Measurements from ENCODE around the gene STRAP.

DNA sequence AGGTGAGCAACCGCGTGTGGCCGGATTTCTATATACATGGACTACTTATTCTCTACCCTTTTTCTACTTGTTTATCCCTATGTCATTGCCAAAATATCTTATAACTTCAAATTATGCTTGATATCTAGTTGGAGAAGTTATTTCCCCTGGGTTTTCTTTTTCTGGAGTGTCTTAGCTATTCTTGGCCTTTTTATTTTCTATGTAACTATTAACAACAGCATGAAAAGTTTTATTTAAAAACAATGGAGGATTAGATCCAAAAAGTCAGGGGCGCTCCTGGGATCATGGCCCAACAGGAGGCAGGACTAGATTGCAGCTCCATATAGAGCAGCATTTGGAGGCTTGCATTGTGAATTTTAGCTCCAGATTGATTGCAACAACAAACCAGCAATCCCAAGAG, 8.6 kb upstream of the STRAP start:
- no peak for TF ChIP-seq MXI1 (IDR thresholded peaks at IDR 0.05; ENCODE audit: borderline replicate concordance, low read depth, low read length)
- no peak for TF ChIP-seq RFX5 (IDR thresholded peaks at IDR 0.05; ENCODE audit: low read depth, low read length)
- TF ChIP-seq, protein P1, sequence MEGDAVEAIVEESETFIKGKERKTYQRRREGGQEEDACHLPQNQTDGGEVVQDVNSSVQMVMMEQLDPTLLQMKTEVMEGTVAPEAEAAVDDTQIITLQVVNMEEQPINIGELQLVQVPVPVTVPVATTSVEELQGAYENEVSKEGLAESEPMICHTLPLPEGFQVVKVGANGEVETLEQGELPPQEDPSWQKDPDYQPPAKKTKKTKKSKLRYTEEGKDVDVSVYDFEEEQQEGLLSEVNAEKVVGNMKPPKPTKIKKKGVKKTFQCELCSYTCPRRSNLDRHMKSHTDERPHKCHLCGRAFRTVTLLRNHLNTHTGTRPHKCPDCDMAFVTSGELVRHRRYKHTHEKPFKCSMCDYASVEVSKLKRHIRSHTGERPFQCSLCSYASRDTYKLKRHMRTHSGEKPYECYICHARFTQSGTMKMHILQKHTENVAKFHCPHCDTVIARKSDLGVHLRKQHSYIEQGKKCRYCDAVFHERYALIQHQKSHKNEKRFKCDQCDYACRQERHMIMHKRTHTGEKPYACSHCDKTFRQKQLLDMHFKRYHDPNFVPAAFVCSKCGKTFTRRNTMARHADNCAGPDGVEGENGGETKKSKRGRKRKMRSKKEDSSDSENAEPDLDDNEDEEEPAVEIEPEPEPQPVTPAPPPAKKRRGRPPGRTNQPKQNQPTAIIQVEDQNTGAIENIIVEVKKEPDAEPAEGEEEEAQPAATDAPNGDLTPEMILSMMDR (conservative IDR thresholded peaks at IDR 0.05; ENCODE audit: low read depth, low read length), result no peak
- no peak for TF ChIP-seq CEBPB (IDR thresholded peaks at IDR 0.05; ENCODE audit: low read depth, low read length)
- TF ChIP-seq POLR2A (IDR thresholded peaks at IDR 0.05; ENCODE audit: low read depth, low read length), result no peak
- TF ChIP-seq FOS (IDR thresholded peaks at IDR 0.05; ENCODE audit: low read depth, low read length), result no peak

Measured in IMR-90 (cell line).